ENCODE data around the gene RRP12. TPM values are rescaled to one million over a fixed set of nuclear protein-coding genes. Genes with fewer than 3 reads are reported as not detected.

RRP12 gene
- total RNA-seq, 4 donors from 2014 or later: 14.9 to 33.4 (median 23.9) TPM

DNA sequence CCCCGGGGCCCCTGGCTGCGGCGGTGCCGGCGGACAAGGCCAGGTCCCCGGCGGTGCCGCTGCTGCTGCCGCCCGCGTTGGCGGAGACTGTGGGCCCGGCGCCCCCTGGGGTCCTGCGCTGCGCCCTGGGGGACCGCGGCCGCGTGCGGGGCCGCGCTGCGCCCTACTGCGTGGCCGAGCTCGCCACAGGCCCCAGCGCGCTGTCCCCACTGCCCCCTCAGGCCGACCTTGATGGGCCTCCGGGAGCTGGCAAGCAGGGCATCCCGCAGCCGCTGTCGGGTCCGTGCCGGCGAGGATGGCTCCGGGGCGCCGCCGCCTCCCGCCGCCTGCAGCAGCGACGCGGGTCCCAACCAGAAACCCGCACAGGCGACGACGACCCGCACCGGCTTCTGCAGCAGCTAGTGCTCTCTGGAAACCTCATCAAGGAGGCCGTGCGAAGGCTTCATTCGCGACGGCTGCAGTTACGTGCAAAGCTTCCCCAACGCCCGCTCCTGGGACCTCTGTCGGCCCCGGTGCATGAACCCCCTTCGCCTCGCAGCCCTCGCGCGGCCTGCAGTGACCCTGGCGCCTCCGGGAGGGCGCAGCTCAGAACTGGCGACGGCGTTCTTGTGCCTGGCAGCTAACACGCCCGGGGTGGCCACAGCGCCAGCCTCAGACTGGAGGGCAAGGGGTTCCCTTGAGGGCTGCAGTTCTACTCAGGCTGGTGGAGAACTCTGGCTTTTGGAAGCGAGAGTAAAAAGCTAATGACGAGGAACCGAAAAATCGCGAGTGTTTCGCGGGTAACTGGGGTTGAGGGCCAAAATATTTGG is 81.3 kb downstream of the RRP12 start:
- no peaks in the 10 kb centered on the region for H3K9me3 ChIP-seq
- WGBS, 2 donors: 1 to 2% methylated on average over 10 to 21 of the region's 83 CpGs
- H3K27ac ChIP-seq: peak overlapping the region; percentile 89 to 99 (median 98)
- H3K36me3 ChIP-seq: no peaks in the 10 kb centered on the region
- peak; percentile 6 for DNase-seq
- H3K4me1 ChIP-seq: peaks cover 11 to 35% (median 12%) of the 10 kb centered on the region in 3 donors
- intact Hi-C loops (cut with DNase I): no loop called here
- no peaks in the 10 kb centered on the region for H3K27me3 ChIP-seq
- peak overlapping the region; percentile 70 to 98 (median 84) for H3K4me3 ChIP-seq
- TF ChIP-seq POLR2A (IDR thresholded peaks at IDR 0.05): peak in 1 of 4 donors; percentile 31
- TF ChIP-seq, protein P1, sequence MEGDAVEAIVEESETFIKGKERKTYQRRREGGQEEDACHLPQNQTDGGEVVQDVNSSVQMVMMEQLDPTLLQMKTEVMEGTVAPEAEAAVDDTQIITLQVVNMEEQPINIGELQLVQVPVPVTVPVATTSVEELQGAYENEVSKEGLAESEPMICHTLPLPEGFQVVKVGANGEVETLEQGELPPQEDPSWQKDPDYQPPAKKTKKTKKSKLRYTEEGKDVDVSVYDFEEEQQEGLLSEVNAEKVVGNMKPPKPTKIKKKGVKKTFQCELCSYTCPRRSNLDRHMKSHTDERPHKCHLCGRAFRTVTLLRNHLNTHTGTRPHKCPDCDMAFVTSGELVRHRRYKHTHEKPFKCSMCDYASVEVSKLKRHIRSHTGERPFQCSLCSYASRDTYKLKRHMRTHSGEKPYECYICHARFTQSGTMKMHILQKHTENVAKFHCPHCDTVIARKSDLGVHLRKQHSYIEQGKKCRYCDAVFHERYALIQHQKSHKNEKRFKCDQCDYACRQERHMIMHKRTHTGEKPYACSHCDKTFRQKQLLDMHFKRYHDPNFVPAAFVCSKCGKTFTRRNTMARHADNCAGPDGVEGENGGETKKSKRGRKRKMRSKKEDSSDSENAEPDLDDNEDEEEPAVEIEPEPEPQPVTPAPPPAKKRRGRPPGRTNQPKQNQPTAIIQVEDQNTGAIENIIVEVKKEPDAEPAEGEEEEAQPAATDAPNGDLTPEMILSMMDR (IDR thresholded peaks at IDR 0.05): peak in 1 of 6 experiments; percentile 7

DNA sequence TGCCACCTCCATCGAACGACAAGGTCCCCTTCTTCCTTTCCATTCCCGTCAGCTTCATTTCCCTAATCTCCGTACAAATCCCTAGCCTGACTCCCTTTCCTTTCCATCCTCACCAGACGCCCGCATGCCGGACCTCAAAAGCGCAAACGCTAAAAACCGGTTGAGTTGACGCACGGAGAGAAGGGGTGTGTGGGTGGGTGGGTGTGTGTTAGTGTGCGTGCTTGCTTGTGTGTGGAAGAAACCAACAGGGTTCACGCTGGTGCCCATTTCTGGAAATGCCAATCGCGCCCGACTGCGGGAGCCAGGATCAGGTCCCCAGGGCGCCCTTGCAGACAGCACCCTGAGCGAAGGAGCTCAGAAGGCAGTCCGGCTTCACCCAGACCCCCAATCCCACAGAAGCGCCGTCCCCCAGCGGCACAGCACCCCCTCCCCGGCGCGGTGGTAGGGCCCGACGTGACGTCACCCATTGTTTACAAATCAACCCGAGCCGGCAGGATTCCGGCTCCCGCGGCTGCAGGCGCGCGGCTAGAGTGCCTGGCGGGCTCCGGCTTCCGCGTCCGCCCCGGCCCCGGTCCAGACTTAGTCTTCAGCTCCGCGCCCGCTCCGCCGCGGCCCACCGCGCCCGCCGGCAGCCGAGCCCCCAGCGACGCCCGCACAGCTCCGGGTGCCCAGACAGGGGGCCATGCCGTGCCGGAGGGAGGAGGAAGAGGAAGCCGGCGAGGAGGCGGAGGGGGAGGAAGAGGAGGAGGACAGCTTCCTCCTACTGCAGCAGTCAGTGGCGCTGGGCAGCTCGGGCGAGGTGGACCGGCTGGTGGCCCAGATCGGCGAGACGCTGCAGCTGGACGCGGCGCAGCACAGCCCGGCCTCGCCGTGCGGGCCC is 82.1 kb downstream of the RRP12 start, which contains the start of gene FRAT1:
Gene FRAT1, plus strand, starts transcription at position 500 of the 880 bp plus-strand sequence. Its CDS starts 183 bp downstream, at position 683.
- Histone ChIP-seq H3K4me3 (peak within 1 kb of the TSS; percentile 70 to 98 (median 84)), H3K27me3 (no peaks in the 10 kb centered on the region), H3K36me3 (no peaks in the 10 kb centered on the region), H3K4me1 (peaks cover 11 to 35% (median 12%) of the 10 kb centered on the region in 3 donors), H3K27ac (peak within 1 kb of the TSS; percentile 89 to 99 (median 98)), H3K9me3 (no peaks in the 10 kb centered on the region)
- TF ChIP-seq, protein P1 (IDR thresholded peaks at IDR 0.05): peak in 1 of 6 experiments; percentile 14
- peak in 3 of 4 donors; percentile 84 to 96 (median 87) for TF ChIP-seq POLR2A (IDR thresholded peaks at IDR 0.05)
- intact Hi-C loops (cut with DNase I): no loop called here
- WGBS, 2 donors: 0 to 1% methylated on average over 16 to 18 of the region's 79 CpGs
- peak; percentile 63 for DNase-seq

DNA sequence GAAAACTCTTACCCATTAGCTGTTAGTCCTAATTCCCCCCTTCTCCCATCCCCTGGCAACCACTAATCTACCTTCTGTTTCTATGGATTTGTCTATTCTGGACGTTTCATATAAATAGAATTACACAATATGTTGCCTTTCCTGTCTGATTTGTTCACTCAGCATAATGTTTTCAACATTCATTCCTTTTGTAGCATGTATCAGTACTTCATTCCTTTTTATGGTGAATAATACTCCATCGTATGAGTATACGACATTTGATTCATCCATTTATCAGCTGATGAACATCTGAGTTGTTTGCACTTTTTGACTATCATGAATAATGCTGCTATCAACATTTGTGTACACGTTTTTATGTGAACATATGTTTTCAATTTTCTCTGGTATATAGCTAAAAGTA is 86.5 kb downstream of the RRP12 start:
- TF ChIP-seq POLR2A (IDR thresholded peaks at IDR 0.05): no peak
- TF ChIP-seq, protein P1 (IDR thresholded peaks at IDR 0.05): no peak
- intact Hi-C loops (cut with DNase I): no loop called here
- WGBS, 2 donors: 34 to 41% methylated on average over 4 of the region's 4 CpGs
- Histone ChIP-seq H3K27ac (no peak overlapping the region), H3K4me3 (no peak overlapping the region), H3K9me3 (no peaks in the 10 kb centered on the region), H3K27me3 (no peaks in the 10 kb centered on the region), H3K4me1 (peaks cover 0 to 8% (median 0%) of the 10 kb centered on the region in 3 donors), H3K36me3 (no peaks in the 10 kb centered on the region)
- no peak for DNase-seq

DNA sequence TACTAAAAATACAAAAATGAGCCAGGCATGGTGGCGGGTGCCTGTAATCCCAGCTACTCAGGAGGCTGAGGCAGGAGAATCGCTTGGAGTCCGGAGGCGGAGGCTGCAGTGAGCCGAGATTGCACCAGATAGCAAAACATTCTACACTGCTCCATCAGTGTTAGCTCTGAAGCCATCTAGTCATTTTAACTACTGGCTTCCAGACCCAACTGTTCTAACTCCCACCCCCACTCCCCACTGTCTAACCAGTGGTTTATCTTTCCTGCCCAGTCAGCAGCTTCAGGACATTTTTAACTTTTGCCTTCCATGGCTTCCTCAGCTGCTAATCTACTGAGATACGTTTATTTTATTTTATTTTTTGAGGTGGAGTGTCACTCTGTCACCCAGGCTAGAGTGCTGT is 88.2 kb downstream of the RRP12 start:
- Histone ChIP-seq H3K27me3 (no peaks in the 10 kb centered on the region), H3K4me3 (no peak overlapping the region), H3K27ac (no peak overlapping the region), H3K36me3 (no peaks in the 10 kb centered on the region), H3K9me3 (no peaks in the 10 kb centered on the region), H3K4me1 (peaks cover 0 to 1% (median 0%) of the 10 kb centered on the region in 3 donors)
- 83 to 86% methylated on average over 6 of the region's 6 CpGs for WGBS, 2 donors
- no peak for DNase-seq
- intact Hi-C loops (cut with DNase I): no loop called here
- TF ChIP-seq POLR2A (IDR thresholded peaks at IDR 0.05): no peak
- TF ChIP-seq, protein P1 (IDR thresholded peaks at IDR 0.05): no peak

Data from esophagus squamous epithelium (tissue), 5 donors.